ENCODE results near the gene AIFM3.
"Not testable (repeated sequence)": the region's sequence is repeated elsewhere in the genome, so short reads cannot be mapped to it uniquely, and the experiment has no call there.

The AIFM3 gene

DNA sequence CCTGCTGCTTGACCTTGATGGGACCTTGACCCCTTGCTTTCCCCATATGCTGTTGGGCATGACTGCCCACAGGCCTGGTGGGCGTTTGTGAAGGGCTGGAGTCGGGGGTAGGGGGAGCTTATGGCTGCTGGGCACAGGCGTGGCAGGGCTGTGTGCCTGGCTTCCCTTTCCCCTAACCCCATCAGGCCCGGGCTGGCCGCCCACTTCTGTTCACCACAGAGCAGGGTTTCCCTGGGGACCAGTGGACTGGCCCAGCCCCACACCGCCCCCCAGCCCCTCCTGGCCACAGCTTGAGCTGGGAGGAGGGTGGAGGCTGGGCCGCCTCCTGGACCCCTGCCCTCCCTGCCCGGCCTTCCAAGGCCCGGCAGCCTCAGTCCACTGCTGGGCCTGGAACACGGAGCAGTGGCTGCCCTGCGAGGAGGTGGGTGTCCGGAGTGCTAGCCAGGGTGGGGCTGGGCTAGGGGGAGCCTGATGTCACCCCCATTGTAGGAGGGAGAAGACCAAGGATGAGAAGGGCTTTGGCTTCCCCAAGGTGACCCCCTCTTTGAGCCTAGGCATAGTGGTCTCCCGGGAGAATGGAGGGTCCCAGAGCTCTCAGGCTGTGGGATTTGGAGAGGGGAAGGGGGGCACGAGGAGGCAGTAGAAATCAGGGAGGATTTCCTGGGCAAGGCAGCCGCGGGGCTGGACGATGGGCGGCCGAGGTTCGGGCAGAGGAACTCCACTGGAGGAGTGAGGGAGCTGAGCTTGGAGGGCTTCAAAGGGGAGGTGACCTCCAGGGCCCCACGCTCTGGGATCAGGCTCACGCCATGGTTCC lies at the start of gene AIFM3:
TSS of gene AIFM3 (plus strand) at position 373 of the 814 bp plus-strand sequence. CDS start 690 bp downstream, outside the sequence.
- DNase-seq = no peak

DNA sequence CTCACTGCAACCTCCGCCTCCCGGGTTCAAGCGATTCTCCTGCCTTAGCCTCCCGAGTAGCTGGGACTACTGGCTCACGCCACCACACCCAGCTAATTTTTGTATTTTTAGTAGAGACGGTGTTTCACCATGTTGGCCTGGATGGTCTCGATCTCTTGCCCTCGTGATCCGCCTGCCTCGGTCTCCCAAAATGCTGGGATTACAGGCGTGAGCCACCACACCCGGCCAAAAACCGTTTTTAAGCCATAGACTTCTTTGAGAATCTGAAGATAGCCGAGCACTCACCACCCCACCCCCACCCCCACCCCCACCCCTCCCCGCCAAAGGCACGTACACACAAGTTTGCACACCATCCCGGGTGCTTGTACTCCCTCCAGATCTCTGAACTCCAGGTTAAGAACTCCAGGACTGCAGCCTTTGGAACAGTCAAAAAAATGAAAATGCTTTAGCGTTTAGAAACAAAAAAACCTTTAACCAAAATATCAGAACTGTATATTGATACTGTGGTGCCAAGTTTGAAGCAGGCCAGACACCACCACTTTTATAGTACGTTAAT lies 48.3 kb upstream of the AIFM3 start:
- no peak for DNase-seq

GRCh38 chr22:20919718-20920117 lies 47.3 kb upstream of the AIFM3 start:
- DNase-seq = no peak

GRCh38 chr22:20920881-20921203 lies 46.2 kb upstream of the AIFM3 start:
- no peak for DNase-seq

DNA sequence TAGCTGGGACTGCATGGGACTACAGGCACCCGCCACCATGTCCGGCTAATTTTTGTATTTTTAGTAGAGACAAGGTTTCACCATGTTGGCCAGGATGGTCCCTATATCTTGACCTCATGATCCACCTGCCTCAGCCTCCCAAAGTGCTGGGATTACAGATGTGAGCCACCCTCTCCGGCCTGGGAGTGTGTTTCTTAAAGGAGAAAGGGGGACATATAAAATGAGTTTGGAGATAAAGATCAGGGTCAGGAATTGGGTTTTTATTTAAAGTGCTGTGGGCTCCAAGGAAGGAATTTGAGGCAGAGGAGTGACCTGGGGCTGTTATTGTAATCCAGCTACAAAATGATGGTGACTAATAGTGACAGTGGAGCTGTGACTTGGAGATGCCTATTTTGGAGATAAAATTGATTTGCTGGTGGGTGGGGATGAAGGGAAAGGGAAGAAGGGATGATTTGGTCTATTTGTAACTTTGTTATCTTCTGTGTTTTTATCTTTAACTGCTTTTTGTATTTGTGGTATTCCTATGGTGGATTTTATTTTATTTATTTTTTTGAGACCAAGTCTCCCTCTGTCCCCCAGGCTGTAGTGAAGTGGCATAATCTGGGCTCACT lies 44.8 kb upstream of the AIFM3 start:
- no peak for DNase-seq

- no peak for DNase-seq
These were observed 40.8 kb upstream of the AIFM3 start for GRCh38 chr22:20926243-20926642.

DNA sequence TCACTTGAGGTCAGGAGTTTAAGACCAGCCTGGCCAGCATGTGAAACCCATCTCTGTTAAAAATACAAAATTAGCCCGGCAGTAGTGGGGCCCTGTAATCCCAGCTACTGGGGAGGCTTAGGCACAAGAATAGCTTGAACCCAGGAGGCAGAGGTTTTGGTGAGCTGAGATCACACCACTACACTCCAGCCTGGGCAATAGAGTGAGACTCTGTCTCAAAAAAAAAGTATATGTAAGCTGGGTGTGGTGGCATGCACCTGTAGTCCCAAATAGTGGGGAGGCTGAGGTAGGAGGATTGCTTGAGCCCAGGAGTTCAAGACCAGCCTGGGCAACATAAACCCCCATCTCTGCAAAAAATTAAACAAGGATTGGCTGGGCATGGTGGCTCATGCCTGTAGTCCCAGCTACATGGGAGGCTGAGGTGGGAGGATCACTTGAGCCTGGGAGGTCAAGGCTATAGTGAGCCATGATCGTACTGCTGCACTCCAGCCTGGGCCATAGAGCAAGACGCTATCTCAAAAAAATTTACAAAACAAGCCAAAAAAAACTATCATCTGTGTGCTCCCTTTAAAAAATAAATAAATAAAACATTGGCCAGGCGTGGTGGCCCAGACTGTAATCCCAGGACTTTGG lies 39.0 kb upstream of the AIFM3 start:
- no peak for DNase-seq

- DNase-seq = no peak
These were observed 38.5 kb upstream of the AIFM3 start for GRCh38 chr22:20928573-20928967.

GRCh38 chr22:20930004-20930403 lies 37.1 kb upstream of the AIFM3 start:
- DNase-seq = no peak

DNA sequence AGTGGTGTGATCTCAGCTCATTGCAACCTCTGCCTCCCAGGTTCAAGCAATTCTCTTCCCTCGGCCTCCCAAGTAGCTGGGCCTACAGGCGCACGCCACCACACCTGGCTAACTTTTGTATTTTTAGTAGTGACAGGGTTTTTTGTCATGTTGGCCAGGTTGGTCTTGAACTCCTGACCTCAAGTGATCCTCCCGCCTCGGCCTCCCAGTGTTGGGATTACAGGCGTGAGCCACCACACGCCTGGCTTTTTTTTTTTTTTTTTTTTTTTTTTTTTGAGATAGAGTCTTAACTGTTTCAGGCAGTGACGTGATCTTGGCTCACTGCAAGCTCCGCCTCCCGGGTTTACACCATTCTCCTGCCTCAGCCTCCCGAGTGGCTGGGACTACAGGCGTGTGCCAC lies 36.6 kb upstream of the AIFM3 start:
- not testable (repeated sequence) for DNase-seq

DNA sequence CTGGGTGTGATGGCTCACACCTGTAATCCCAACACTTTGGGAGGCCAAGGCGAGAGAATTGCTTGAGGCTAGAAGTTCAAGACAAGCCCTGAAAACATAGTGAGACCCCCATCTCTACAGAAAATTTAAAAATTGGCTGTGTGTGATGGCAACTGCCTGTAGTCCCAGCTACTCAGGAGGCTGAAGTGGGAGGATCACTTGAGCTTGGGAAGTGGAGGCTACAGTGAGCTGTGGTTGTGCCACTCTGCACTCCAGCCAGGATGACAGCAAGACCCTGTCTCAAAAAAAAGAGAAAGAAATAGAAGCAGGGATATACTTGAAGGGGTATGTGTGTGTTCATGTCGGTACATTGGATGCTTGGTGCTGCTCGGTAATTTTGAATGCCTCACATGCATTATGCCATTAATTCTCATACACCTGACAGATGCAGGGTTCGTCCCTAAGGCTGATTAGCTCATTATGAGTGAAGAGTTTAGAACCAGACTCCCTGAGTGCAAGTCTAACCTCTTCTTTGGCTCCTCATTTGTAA lies 35.9 kb upstream of the AIFM3 start:
- DNase-seq = no peak

DNA sequence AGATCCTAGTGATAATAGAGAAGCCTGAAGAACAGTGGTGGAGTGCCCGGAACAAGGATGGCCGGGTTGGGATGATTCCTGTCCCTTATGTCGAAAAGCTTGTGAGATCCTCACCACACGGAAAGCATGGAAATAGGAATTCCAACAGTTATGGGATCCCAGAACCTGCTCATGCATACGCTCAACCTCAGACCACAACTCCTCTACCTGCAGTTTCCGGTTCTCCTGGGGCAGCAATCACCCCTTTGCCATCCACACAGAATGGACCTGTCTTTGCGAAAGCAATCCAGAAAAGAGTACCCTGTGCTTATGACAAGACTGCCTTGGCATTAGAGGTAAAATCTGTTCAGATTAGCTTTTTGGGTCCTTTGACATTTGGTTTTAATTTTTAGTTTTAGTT lies 33.1 kb upstream of the AIFM3 start:
- DNase-seq = no peak

- not testable (repeated sequence) for DNase-seq
These were observed 32.0 kb upstream of the AIFM3 start for GRCh38 chr22:20935049-20935448.

DNA sequence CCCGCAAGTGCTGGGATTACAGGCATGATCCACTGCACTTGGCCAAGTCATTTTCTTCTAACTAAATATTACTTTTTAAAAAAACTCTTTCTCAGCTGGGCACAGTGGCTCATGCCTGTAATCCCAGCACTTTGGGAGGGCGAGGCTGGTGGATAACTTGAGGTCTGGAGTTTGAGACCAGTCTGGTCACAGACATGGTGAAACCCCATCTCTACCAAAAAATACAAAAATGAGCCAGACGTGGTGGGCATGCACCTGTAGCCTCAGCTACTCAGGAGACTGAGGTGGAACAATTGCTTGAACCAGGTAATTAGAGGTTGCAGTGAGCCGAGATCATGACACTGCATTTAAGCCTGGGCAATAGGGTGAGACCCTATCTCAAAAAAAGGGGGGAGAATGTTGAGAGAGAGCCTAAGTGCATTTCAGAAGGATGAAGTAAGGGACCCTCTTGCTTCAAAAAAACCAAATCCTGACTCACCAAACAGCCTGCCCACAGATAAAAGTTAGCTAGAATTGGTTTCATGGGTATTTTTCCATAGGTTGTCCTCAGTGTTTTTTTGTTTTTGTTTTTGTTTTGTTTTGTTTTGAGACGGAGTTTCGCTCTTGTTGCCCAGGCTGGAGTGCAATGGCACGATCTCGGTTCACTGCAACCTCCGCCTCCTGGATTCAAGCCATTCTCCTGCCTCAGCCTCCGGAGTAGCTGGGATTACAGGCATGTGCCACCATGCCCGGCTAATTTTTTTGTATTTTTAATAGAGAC lies 31.1 kb upstream of the AIFM3 start:
- not testable (repeated sequence) for DNase-seq

- DNase-seq = no peak
These were observed 29.8 kb upstream of the AIFM3 start for GRCh38 chr22:20937031-20937793.

- DNase-seq = no peak
These were observed 29.0 kb upstream of the AIFM3 start for GRCh38 chr22:20937794-20938671.

DNA sequence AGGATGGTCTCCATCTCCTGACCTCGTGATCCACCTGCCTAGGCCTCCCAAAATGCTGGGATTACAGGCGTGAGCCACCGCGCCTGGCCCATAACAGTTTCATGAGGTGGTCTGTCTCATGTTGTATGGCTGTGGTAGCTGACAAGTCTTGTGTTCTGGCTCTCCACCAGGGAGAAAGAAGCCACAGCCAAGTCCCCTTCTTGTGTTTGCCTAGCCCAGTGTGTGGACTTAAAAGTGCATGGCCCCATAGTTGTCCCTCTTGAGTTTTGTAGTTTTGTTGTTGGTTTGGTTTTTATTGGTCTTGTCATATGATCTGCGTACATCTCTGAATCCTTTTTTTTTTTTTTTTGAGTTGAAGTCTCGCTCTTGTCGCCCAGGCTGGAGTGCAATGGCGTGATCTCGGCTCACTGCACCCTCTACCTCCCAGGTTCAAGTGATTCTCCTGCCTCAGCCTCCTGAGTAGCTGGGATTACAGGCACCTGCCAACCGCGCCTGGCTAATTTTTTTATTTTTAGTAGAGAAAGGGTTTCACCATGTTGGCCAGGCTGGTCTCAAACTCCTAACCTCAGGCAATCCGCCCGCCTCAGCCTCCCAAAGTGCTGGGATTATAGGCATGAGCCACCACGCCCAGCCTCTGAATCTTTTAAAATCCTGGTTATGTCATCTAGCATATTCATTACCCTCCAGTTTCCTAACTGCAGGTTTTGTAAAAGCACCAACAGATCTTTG lies 27.4 kb upstream of the AIFM3 start:
- not testable (repeated sequence) for DNase-seq

DNA sequence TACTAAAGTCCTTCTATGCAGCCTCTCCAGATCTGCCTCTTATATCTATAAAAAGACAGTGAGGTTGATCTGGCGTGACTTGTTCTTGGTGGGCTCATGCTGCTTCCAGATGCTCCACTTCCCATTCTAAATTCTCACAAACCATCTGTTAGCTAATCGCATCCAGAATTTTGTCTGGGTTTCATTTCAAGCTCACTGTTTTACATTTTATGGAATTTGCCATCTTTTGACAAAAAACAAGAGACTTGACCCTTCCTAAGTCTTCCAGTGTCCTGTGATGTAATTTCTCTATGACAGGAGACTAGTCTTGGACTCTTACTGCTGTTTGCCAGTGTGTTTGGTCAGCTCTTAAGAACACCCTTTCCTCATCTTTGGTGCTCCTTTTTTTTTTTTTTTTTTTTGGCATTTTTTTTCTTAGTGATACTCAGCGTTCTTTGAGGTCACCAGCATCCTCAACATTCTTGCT lies 26.8 kb upstream of the AIFM3 start:
- no peak for DNase-seq

GRCh38 chr22:20940904-20941385 lies 26.1 kb upstream of the AIFM3 start:
- no peak for DNase-seq
